H1 (cell line): ENCODE data around the gene MKRN1. TPM values are rescaled to one million over a fixed set of nuclear protein-coding genes. Genes with fewer than 3 reads are reported as not detected.

Source experiments
- CTCF ChIA-PET: fragments of 300-600 bp; sonication (Branson Sonifier 250); formaldehyde crosslinking; loops from one replicate; lab custom pipeline; 2021; ENCODE audit not compliant: partially characterized antibody; lab: Charles Lee
- POLR2A ChIA-PET: fragments of 300-600 bp; sonication (Branson Sonifier 250); formaldehyde crosslinking; loops from one replicate; lab custom pipeline; 2021; ENCODE audit warnings: inconsistent platforms; ENCODE audit not compliant: partially characterized antibody; lab: Charles Lee
- DNase-seq, 2 experiments: peaks; one replicate each; pipeline versions ENCODE4 v3.0.0 to v3.0.0-alpha.2; 2010 to 2022; ENCODE audit warnings: low spot score in 2 of 2, low read depth in 1 of 2, mixed read lengths in 1 of 2
- FAIRE-seq: peaks from 2 replicates; lab custom pipeline; 2011; peaks lifted over from hg19 to GRCh38; lab: Jason Lieb, UNC
- H2AFZ ChIP-seq: 2 replicates; pipeline ENCODE4 v1.8.1; 2012; ENCODE audit warnings: low read length, inconsistent platforms
- H2AK5ac ChIP-seq: 2 replicates; pipeline ENCODE4 v1.6.1; 2013; ENCODE audit warnings: low read depth, low read length
- H2BK120ac ChIP-seq: replicated peaks from 2 replicates; pipeline ENCODE3; 2013; ENCODE audit warnings: low read depth, low read length, inconsistent platforms
- H2BK12ac ChIP-seq: 2 replicates; pipeline ENCODE4 v1.6.1; 2013; ENCODE audit warnings: low read depth, low read length
- H2BK15ac ChIP-seq: 2 replicates; pipeline ENCODE4 v1.6.1; 2013; ENCODE audit warnings: low read length
- H2BK20ac ChIP-seq: 2 replicates; pipeline ENCODE4 v1.6.1; 2013; ENCODE audit warnings: low read length
- H2BK5ac ChIP-seq: 2 replicates; pipeline ENCODE4 v1.6.1; 2013; ENCODE audit warnings: low read depth, low read length
- H3K14ac ChIP-seq: 2 replicates; pipeline ENCODE4 v1.6.1; 2013; ENCODE audit warnings: inconsistent platforms; ENCODE audit not compliant: insufficient read length
- H3K18ac ChIP-seq: 2 replicates; pipeline ENCODE4 v1.6.1; 2013; ENCODE audit warnings: low read length; ENCODE audit errors: extremely low read depth
- H3K23ac ChIP-seq: 2 replicates; pipeline ENCODE4 v1.6.1; 2013; ENCODE audit warnings: inconsistent platforms; ENCODE audit not compliant: insufficient read length
- H3K23me2 ChIP-seq: 2 replicates; pipeline ENCODE4 v1.6.1; 2013; ENCODE audit warnings: low read depth, low read length
- H3K27ac ChIP-seq: 2 replicates; pipeline ENCODE4 v1.6.1; 2011; ENCODE audit warnings: low read depth, low read length, inconsistent platforms
- H3K27me3 ChIP-seq, 4 experiments: replicated peaks in 1 of 4; 1 replicate in 1 of 4; 2 replicates in 3 of 4; pipeline versions ENCODE4 v1.6.1 to v1.8.1; 2011 to 2013; ENCODE audit warnings: low read length in 3 of 4, mild to moderate bottlenecking in 3 of 4, inconsistent platforms in 2 of 4, mixed read lengths in 2 of 4, moderate library complexity in 1 of 4; ENCODE audit not compliant: control insufficient read depth in 3 of 4, insufficient read depth in 3 of 4; ENCODE audit errors: extremely low read depth in 1 of 4
- H3K36me3 ChIP-seq, 4 experiments: 2 replicates each; pipeline versions ENCODE4 v1.6.1 to v1.8.1; 2011 to 2013; ENCODE audit warnings: mild to moderate bottlenecking in 4 of 4, low read length in 3 of 4, moderate library complexity in 2 of 4, control low read depth in 1 of 4, inconsistent platforms in 1 of 4; ENCODE audit not compliant: insufficient read depth in 4 of 4, control insufficient read depth in 2 of 4
- H3K4ac ChIP-seq: replicated peaks from 2 replicates; pipeline ENCODE3; 2013; ENCODE audit warnings: low read length, low read depth, mixed read lengths, inconsistent platforms; ENCODE audit not compliant: insufficient read length
- H3K4me1 ChIP-seq, 4 experiments: replicated peaks in 1 of 4; 1 replicate in 1 of 4; 2 replicates in 3 of 4; pipeline versions ENCODE4 v1.6.1 to v1.8.1; 2011 to 2013; ENCODE audit warnings: low read length in 3 of 4, inconsistent platforms in 2 of 4, mixed read lengths in 1 of 4; ENCODE audit not compliant: insufficient read depth in 4 of 4, control insufficient read depth in 3 of 4
- H3K4me2 ChIP-seq, 2 experiments: 2 replicates each; pipeline versions ENCODE4 v1.6.1 to v1.8.1; 2011 to 2013; ENCODE audit warnings: low read depth in 2 of 2, low read length in 2 of 2, control low read depth in 1 of 2, inconsistent platforms in 1 of 2, mild to moderate bottlenecking in 1 of 2; ENCODE audit not compliant: insufficient read depth in 1 of 2
- H3K4me3 ChIP-seq, 4 experiments: fragments of 200-600, 300-600 bp in 1 of 4; sonication (generic), shearing (Covaris generic), sonication (Bioruptor Twin) in 1 of 4; 2 replicates each; pipeline versions ENCODE4 v1.5.1 to v1.8.1; 2011 to 2016; ENCODE audit warnings: low read length in 4 of 4, low read depth in 3 of 4, control low read depth in 2 of 4, inconsistent platforms in 2 of 4, mild to moderate bottlenecking in 2 of 4, mixed read lengths in 1 of 4, moderate library complexity in 1 of 4; ENCODE audit not compliant: insufficient read depth in 2 of 4; ENCODE audit errors: extremely low read depth in 1 of 4
- H3K56ac ChIP-seq: replicated peaks from 2 replicates; pipeline ENCODE3; 2013; ENCODE audit warnings: low read depth, mild to moderate bottlenecking, mixed read lengths, low read length, inconsistent platforms; ENCODE audit not compliant: insufficient read length
- H3K79me1 ChIP-seq: 2 replicates; pipeline ENCODE4 v1.6.1; 2013; ENCODE audit warnings: low read depth, low read length, control low read depth
- H3K79me2 ChIP-seq, 2 experiments: 2 replicates each; pipeline versions ENCODE4 v1.6.1 to v1.8.1; 2012 to 2013; ENCODE audit warnings: low read length in 2 of 2, mild to moderate bottlenecking in 2 of 2, inconsistent platforms in 1 of 2; ENCODE audit not compliant: insufficient read depth in 2 of 2, control insufficient read depth in 1 of 2
- H3K9ac ChIP-seq, 4 experiments: replicated peaks in 1 of 4; 1 replicate in 1 of 4; 2 replicates in 3 of 4; pipeline versions ENCODE4 v1.6.1 to v1.8.1; 2011 to 2013; ENCODE audit warnings: low read depth in 3 of 4, low read length in 3 of 4, control low read depth in 2 of 4, mild to moderate bottlenecking in 2 of 4, moderate library complexity in 2 of 4, inconsistent platforms in 1 of 4; ENCODE audit errors: extremely low read depth in 1 of 4
- H3K9me3 ChIP-seq, 2 experiments: 2 replicates each; pipeline versions ENCODE4 v1.6.1 to v1.8.1; 2012 to 2013; ENCODE audit warnings: mild to moderate bottlenecking in 2 of 2, moderate library complexity in 2 of 2, control low read depth in 1 of 2, inconsistent platforms in 1 of 2, low read depth in 1 of 2, low read length in 1 of 2, mixed read lengths in 1 of 2; ENCODE audit not compliant: insufficient read depth in 2 of 2
- H4K20me1 ChIP-seq, 2 experiments: replicated peaks in 1 of 2; 2 replicates each; pipeline versions ENCODE3 to v1.8.1; 2011 to 2013; ENCODE audit warnings: inconsistent platforms in 2 of 2, low read length in 2 of 2, mild to moderate bottlenecking in 1 of 2; ENCODE audit not compliant: insufficient read depth in 2 of 2, control insufficient read depth in 1 of 2
- H4K5ac ChIP-seq: 2 replicates; pipeline ENCODE4 v1.6.1; 2013; ENCODE audit warnings: low read length, low read depth, mixed read lengths, inconsistent platforms; ENCODE audit not compliant: insufficient read length
- H4K8ac ChIP-seq: 2 replicates; pipeline ENCODE4 v1.8.0; 2013; ENCODE audit warnings: mild to moderate bottlenecking, moderate library complexity, low read length, inconsistent platforms; ENCODE audit not compliant: insufficient read depth; ENCODE audit errors: extremely low read depth
- H4K91ac ChIP-seq: replicated peaks from 2 replicates; pipeline ENCODE3; 2013; ENCODE audit warnings: low read length, mixed read lengths, inconsistent platforms; ENCODE audit not compliant: insufficient read length
- CREB1 ChIP-seq: IDR thresholded peaks from 2 replicates; pipeline ENCODE4 v1.6.1; 2012; ENCODE audit warnings: inconsistent platforms
- HDAC2 ChIP-seq, 2 experiments: fragments of 300-600 bp in 1 of 2; sonication (generic) in 1 of 2; IDR thresholded peaks; 2 replicates each; pipeline ENCODE4 v1.6.1; 2011 to 2012; ENCODE audit warnings: low read depth in 2 of 2, low read length in 2 of 2, mild to moderate bottlenecking in 2 of 2, moderate library complexity in 2 of 2, borderline replicate concordance in 1 of 2, inconsistent platforms in 1 of 2
- JUN ChIP-seq: IDR thresholded peaks from 2 replicates; pipeline ENCODE4 v1.6.1; 2011; ENCODE audit warnings: low read depth, mild to moderate bottlenecking, improper control_type of control experiment, low read length
- POLR2AphosphoS5 ChIP-seq: IDR thresholded peaks from 2 replicates; pipeline ENCODE4 v1.6.1; 2011; ENCODE audit warnings: low read depth, low read length
- TBP ChIP-seq: IDR thresholded peaks from 2 replicates; pipeline ENCODE4 v1.6.1; 2011; ENCODE audit warnings: low read depth, low read length, improper control_type of control experiment
- WGBS, 2 experiments: shearing (Covaris generic) in 1 of 2; methylation state at CpG; one replicate each; pipeline versions ENCODE4 v1.1.6 to v1.1.7; 2013 to 2015; ENCODE audit warnings: low lambda C conversion rate in 2 of 2, mixed read lengths in 2 of 2, inconsistent platforms in 1 of 2, low coverage in 1 of 2, missing lambda C conversion rate in 1 of 2; ENCODE audit not compliant: insufficient replicate concordance in 2 of 2, insufficient coverage in 1 of 2, insufficient read length in 1 of 2; ENCODE audit errors: extremely low coverage in 1 of 2, missing lambda C conversion rate in 1 of 2; 5-methylcytosine and 5-hydroxymethylcytosine counted together
- polyA plus RNA-seq, 7 experiments: library from polyadenylated mRNA; depleted of rRNA in 3 of 7; stranded (reverse) in 5 of 7; unstranded in 2 of 7; fragments of >200 nt in 5 of 7; fragments of 200-250 nt in 2 of 7; gene quantifications; 1 replicate in 5 of 7; 2 replicates in 1 of 7; 4 replicates in 1 of 7; pipeline versions ENCODE4 v1.2.1 to v1.2.3, GENCODE V29; 2011 to 2013; ENCODE audit warnings: missing spikeins in 2 of 7, mixed read lengths in 2 of 7
- total RNA-seq: library from RNA; stranded (reverse); fragmentation: NEBNext Ultra II Directional; extraction: Animal tissue kit (Norgen Biotek cat#: 25700); gene quantifications from 2 replicates; pipeline ENCODE4 v1.2.1, GENCODE V29; 2021
- TF ChIP-seq, protein P1 (sequence below): IDR thresholded peaks from 2 replicates; pipeline ENCODE4 v1.6.1; 2012; ENCODE audit warnings: low read length, inconsistent platforms

The MKRN1 gene
- total and polyA plus RNA-seq, 2 of the 8 experiments (the other 6 are each of a cell fraction or from before 2014, with no cell fraction given) = 46.2 to 99.6 TPM

DNA sequence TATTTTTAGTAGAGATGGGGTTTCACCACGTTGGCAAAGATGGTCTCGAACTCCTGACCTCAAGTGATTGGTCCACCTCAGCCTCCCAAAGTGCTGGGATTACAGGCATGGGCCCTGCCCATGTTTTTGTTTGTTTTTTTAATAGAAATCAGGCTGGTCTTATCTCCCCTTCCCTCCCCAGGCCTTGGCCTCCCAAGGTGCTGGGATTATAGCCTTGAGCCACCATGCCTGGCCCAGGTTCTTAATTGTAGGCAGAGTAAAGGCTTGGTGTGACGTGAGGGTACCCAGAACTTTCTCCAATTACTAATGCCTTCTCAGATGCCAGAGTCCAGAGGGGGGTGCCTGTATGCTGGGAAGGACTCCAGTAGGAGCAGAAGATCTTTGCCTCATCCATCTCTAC lies 5.2 kb upstream of the MKRN1 start:
- H2AK5ac ChIP-seq = no peak overlapping the region
- H3K36me3 ChIP-seq = no peaks in the 10 kb centered on the region
- no peaks in the 10 kb centered on the region for H3K79me1 ChIP-seq
- H2BK20ac ChIP-seq = peak overlapping the region; percentile 36; the same call in 1 of the 2 replicates
- ChIA-PET CTCF (no interaction called here), POLR2A (no interaction called here)
- no peak overlapping the region for H2AFZ ChIP-seq
- peak overlapping the region; percentile 53; the same call in 1 of the 2 replicates for H3K18ac ChIP-seq
- H4K8ac ChIP-seq = no peak overlapping the region
- H3K56ac ChIP-seq = no peak overlapping the region
- no peaks in the 10 kb centered on the region for H3K27me3 ChIP-seq
- no peak overlapping the region for H3K14ac ChIP-seq
- no peak overlapping the region for H3K23ac ChIP-seq
- DNase-seq = no peak
- peak overlapping the region; percentile 62; the same call in 1 of the 2 replicates for H2BK5ac ChIP-seq
- H4K20me1 ChIP-seq = no peaks in the 10 kb centered on the region
- 86% methylated on average over 3 of the region's 3 CpGs; no CpG with 5 or more reads in 1 of the 2 experiments for WGBS, 2 experiments
- peak overlapping the region; percentile 3 for H4K5ac ChIP-seq
- peak overlapping the region; percentile 29 to 47; a peak in 3 of 4 replicates for H3K4me2 ChIP-seq
- TF ChIP-seq, protein P1, sequence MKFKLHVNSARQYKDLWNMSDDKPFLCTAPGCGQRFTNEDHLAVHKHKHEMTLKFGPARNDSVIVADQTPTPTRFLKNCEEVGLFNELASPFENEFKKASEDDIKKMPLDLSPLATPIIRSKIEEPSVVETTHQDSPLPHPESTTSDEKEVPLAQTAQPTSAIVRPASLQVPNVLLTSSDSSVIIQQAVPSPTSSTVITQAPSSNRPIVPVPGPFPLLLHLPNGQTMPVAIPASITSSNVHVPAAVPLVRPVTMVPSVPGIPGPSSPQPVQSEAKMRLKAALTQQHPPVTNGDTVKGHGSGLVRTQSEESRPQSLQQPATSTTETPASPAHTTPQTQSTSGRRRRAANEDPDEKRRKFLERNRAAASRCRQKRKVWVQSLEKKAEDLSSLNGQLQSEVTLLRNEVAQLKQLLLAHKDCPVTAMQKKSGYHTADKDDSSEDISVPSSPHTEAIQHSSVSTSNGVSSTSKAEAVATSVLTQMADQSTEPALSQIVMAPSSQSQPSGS = no peak
- TF ChIP-seq TBP (no peak), HDAC2 (IDR thresholded peaks at IDR 0.05; ENCODE audit: borderline replicate concordance in 1 of 2, low read depth in 2 of 2, low read length in 2 of 2) (no peak), POLR2AphosphoS5 (no peak), JUN (no peak), CREB1 (no peak)
- H2BK15ac ChIP-seq = no peak overlapping the region
- no peak overlapping the region for H3K27ac ChIP-seq
- FAIRE-seq = no peak
- H3K4me3 ChIP-seq = peak overlapping the region in 1 of 4 experiments; percentile 28; a peak in 1 of 8 replicates
- no peaks in the 10 kb centered on the region for H3K79me2 ChIP-seq
- H3K9ac ChIP-seq = no peak overlapping the region; a peak in 2 of 7 replicates
- H2BK120ac ChIP-seq = peak overlapping the region; percentile 57
- no peaks in the 10 kb centered on the region for H3K9me3 ChIP-seq
- H3K23me2 ChIP-seq = 0 out of 2 replicates have a peak, but pooled peaks cover 1% of the 10 kb centered on the region
- 0 out of 2 replicates have a peak overlapping the region, but pooled peaks have one; percentile 41 for H2BK12ac ChIP-seq
- peak overlapping the region; percentile 87 for H3K4ac ChIP-seq
- H3K4me1 ChIP-seq = peaks cover 2 to 16% (median 13%) of the 10 kb centered on the region in 4 experiments; a peak in 5 of 7 replicates
- H4K91ac ChIP-seq = peak overlapping the region; percentile 72
